NCI-H1694 treated with DMSO at 0.1 percent for 48 hours (cell line): Measurements from ENCODE around the gene PNMA6E.

Source experiments
- DNase-seq: peaks from one replicate; lab custom pipeline; 2025; lab: John Stamatoyannopoulos, UW

The PNMA6E gene

DNA sequence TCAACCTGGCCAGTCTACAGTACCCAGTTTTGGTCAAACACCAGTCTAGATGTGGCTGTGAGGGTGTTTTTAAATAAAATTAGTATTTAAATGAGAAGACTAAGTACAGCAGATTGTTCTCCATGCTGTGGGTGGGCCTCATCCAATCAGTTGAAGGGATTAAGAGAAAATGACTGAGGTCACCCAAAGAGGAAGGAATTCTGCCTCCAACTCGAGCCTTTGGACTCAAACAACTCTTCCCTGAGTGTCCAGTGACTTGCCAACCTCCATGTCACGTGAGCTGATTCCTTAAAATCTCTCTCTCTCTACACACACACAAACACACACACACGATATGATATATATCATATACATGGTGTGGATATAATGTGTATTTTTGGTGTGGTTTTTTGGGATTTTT lies 34.7 kb upstream of the PNMA6E start:
- DNase-seq, result no peak

DNA sequence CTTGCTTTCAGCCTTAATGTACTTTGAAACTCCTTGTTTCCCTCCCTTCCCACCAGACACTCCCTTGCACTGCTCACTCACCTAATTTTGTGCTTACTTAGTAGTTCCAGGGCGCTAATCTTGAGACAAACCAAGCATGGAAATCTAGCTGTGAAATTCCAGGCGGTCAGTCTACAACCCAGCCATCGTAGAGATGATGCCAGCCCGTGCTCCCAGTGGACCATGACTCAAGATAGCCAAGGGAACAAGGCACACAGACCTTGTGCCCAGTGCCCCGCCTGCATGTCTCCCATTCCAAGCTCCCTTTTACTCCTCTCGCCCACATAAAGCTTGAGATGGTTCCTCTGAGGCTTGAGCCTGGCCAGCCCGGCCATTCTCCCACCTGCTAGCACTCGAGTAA lies 33.7 kb upstream of the PNMA6E start:
- no peak for DNase-seq

DNA sequence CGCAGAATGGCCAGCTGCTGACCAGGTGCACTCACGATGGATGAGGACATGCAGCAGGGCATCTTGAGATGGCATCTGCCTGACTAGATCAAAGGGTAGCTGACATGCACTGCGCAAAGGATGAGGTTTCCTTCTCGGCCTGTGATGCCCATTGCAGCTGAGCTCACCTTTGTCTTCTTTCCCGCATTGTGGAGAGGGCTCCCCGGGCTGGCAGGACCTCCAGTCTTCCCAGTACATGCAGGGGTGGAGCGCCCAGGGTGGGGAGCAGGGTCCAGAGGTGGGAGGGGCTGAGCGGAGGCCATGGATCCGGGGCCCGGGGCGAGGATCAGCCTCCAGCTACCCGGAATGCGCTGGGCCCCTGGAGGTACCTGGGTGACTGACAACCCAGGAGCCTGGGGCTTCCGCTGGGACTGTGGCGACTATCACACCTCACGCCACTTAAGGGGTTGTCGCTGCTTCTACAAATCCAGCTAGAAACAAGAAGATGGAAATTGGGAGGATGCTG lies 32.7 kb upstream of the PNMA6E start:
- DNase-seq, result no peak

GRCh38 chrX:153433161-153433680 lies 32.1 kb upstream of the PNMA6E start:
- no peak for DNase-seq

DNA sequence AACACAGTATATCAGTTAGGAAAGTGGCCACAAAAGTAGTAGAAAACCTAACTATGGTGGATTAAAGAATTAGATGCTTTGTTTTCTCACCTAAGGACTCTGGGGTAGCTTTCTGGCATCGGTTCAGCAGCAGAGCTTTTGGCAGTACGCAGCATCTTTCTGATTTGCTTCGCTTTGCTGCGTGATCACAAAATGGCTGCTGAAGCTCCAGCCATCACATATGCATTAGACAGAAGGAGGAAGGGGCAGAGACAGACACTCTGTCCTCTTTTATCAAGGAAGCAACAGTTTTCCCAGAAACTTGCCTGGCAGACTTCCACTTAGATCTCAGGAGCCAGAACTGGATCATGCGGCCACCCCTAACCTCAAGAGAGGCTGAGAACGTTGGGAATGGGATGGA lies 29.6 kb upstream of the PNMA6E start:
- DNase-seq, result no peak

GRCh38 chrX:153426204-153426603 lies 25.1 kb upstream of the PNMA6E start:
- no peak for DNase-seq

- no peak for DNase-seq
Observed at GRCh38 chrX:153423652-153424051, 22.5 kb upstream of the PNMA6E start.

- no peak for DNase-seq
Observed at GRCh38 chrX:153421856-153422255, 20.7 kb upstream of the PNMA6E start.

GRCh38 chrX:153420851-153421599 lies 19.9 kb upstream of the PNMA6E start:
- DNase-seq, result no peak

DNA sequence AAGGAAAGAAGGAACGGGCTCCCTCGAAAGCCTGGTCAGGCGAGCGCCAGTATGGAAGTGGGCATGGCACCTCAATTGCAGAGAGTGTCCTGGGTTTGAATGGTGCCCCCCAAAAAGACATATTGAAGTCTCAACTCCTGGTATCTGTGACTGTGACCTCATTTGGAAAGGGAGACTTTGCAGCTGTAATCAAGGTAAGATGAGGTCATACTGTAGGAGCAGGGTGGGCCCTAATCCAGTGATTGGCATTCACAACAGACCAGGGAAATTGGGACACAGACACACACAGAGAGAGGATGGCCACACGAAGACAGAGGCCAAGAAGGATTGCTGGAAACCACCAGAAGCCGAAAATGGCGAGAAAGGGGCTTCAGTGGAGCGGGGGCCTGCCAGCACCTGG lies 16.5 kb upstream of the PNMA6E start:
- DNase-seq, result no peak

DNA sequence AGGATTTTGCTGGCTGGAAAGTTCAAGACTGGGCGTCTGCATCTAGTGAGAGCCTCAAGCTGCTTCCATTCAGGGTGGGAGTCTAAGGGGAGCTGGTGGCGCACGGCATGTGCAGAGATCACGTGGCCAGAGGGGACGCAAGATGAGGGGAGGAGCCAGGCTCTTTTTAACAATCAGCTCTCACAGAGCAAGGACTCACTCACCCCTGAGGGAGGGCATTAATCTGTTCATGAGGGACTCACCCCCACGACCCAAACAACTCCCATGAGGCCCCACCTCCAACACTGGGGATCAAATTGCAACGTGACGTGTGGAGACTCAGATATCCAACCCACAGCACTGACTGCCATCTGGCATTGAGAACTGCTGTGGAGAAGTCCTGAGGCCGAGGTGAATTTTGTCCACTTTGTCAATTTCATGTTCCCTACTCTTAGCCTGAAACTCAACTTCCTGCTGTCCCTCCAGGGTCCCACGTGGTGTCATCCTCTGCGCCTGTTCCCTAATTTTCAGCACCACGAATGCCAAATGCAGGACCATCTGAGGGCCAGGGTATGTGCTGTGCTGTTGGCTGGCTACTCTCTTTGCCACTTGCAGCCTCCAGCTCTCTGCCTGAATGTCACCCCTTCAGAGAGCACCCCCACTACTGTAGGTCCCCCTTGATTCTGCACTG lies 15.8 kb upstream of the PNMA6E start:
- DNase-seq, result no peak

DNA sequence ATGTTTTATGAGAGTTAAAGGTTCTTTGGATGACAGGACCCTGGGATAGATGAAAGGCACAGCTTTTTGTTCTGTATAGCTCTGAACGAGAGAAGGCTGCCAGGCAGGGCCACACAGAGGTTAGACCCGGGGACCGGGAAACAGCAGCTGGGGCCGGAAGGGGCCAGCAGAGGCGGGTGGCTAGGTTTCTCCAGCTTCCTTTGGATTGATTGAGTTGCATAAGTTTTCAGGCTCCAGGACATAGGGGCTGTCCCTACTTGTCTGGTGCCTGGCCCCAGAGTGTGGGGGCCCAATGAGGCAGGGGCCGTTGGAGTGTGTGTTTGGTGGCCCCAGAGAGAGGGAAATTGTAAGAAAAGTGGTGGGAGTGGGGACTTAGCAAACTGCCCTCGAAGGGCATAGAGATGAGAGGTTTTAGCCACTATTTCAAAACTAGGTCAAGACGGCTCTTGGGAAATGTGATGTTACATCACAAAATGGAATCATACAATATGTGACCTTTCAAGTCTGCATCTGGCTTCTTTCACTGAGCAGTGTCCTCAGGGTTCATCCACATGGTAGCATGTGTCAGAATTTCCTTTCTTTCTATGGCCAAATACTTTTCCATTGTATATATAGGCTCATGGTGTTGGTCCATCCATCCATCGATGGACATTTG lies 13.8 kb upstream of the PNMA6E start:
- DNase-seq, result no peak

GRCh38 chrX:153413731-153414130 lies 12.6 kb upstream of the PNMA6E start:
- DNase-seq, result no peak

DNA sequence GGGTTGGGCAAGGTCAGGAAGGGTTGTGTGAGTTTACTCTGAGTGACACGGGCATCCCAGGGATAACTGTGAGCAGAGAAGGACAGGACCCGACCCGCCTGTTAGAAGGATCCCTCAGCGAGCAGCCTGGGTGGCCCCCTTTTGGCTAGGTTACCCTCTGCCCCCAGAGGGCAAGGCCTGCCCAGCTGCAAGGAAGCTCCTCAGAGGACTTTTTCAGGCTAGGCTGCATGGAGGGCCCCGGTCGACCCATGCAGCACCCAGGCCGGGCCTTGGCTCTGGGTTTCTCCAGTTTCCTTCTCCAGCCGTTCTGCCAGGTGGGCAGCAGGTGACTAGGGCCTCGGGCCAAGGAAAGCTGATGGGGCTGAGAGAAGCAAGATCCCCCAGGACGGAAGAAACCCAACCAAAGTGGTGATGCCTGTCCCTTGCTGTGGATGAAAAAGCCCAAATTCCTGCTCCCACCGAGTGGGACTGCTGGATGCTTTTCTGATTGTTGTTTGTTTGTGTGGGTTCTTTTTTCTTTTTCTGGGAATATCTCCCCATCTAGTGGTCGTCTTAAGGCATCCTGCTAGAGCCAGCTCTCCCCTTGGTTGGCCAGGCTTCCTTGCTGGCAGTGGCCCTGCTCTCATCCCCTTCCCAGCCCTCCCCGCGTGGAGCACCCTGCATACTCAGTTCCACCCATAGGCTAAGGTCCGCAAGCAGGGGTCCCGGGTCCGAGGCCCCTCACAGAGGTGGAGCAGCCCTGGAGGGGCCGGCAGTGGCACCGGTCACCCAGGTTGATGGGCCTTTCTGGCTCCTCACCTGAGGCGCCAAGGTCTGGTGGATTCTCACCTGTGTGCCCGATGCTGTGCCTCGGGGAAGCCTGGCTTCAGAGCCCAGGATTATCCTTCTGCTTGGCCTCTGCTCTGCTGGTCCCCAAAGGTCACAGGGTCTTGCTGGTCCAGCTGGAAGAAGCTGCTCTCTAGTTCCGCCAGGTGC lies 11.9 kb upstream of the PNMA6E start:
- no peak for DNase-seq

- no peak for DNase-seq
Observed at GRCh38 chrX:153411988-153412574, 10.9 kb upstream of the PNMA6E start.

GRCh38 chrX:153411255-153411987 lies 10.3 kb upstream of the PNMA6E start, which contains the start of gene ZFP92:
ZFP92 (plus strand) TSS chrX:153411472; CDS start chrX:153418323, 6,851 bp downstream.
- no peak for DNase-seq

DNA sequence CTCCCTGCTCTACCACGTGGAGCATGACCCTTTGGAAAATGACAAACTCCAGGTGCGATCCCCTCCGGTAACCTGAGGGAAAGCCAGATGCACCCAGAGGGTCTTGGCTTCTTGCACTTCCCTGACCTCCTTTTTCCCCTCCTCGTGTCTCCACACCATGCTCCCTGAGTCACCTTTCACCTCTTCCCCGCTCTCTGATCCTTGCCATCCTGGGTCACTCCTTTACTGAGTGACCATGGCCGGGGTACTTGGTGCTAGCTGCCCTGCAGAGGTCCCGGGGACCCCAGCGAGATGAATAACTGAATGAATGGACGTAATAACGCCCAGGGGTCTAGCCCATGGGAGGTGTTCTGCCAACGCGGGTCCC lies 9.7 kb upstream of the PNMA6E start:
- no peak for DNase-seq

DNA sequence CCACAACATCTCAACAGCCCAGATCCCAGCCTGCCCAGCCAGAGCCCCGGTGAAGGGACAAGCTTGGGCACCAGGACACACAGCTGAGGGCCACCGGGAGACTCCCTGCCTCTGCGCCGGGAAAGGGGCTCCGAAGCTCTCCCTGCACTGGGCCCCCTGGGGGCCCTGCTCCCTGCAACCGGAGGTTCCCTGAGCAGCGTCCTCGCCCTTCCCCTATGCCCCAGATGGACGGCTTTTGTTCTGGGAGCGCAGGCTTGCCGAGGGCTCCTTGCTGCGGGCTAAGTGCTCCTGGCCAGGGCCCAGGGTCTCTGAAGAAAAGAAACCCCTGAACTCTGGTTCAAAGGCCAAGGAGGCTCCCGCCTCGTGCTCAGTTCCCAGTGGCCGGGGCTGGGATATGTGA lies 9.2 kb upstream of the PNMA6E start:
- DNase-seq, result no peak

DNA sequence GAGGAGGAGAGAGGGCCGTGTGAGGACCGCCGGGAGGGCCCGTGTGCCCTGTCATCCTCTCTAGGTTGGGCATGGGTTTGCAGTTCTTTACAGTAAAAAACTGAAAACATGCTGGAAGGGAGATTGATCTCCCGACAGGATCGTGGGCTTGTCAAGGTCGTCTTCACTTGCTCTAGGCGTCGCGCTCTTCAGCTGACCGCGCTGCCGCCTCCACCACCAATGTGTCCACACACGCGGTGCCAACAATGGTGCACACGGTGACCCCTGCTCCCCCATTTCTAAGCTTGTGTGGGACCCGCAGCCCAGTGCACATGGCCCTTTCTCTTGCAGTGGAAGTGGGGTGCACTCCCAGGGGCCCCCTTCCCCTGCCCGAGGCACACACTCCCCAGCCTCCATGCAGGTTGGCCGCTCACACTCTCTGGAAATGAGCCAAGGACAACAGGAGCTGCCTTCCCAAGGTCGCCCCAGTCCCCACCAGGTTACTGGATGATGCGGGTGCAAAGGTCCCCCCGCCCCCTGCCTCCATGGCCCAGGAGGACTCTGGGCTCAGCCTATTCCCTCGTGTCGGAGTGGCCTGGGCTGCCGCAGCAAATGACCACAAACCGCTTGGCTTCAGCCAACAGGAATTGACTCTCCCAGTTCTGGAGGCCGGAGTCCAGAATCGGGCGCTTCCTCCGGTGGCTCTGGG lies 8.4 kb upstream of the PNMA6E start:
- no peak for DNase-seq

GRCh38 chrX:153408871-153409351 lies 7.8 kb upstream of the PNMA6E start:
- no peak for DNase-seq
